GM12872 (cell line): ENCODE measurements around the gene ROCK2.

ENCODE experiments used
- TF ChIP-seq, protein P1 (sequence below): IDR thresholded peaks from 3 replicates; pipeline ENCODE4 v1.5.1; 2011; ENCODE audit warnings: low read depth, mild to moderate bottlenecking, low read length, moderate library complexity; ENCODE audit not compliant: insufficient read depth

ROCK2 gene

DNA sequence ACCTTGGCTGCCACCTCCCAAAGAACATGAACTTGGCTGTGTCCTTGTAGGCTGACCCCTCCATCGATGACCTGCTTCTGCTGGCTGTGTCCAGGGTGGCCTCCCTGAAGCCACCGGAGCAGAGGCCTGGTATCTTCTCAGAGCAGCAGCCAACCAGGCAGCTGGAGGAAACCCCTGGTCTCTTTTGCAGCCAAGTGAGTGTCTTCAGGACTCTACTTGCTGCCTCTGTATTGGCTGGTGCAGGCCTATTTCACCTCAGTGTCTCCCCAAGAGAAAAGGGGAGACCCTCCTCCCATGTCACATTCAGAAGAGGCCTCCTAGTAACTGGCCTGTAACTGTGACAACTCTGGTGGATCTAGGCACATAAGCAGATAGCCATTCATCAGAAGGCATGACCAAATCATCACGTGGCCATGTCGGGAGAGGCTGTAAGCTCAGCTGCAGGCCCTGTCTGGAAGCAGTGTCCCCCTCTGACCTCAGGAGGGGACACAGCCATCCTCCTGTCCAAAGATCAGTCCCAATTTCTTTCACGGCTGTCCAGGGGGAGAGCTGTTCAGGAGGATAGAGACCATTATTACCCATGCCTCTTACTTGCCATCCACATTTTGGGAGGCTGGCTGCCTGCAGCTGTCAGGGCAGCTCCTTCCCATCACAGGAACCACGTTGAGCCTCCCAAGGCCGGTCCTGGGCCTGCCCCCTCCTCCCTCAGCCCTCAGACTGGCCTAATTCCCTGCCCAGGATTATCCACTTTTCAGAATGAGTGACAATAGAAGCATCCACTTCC lies 20.9 kb upstream of the ROCK2 start:
- TF ChIP-seq, protein P1, sequence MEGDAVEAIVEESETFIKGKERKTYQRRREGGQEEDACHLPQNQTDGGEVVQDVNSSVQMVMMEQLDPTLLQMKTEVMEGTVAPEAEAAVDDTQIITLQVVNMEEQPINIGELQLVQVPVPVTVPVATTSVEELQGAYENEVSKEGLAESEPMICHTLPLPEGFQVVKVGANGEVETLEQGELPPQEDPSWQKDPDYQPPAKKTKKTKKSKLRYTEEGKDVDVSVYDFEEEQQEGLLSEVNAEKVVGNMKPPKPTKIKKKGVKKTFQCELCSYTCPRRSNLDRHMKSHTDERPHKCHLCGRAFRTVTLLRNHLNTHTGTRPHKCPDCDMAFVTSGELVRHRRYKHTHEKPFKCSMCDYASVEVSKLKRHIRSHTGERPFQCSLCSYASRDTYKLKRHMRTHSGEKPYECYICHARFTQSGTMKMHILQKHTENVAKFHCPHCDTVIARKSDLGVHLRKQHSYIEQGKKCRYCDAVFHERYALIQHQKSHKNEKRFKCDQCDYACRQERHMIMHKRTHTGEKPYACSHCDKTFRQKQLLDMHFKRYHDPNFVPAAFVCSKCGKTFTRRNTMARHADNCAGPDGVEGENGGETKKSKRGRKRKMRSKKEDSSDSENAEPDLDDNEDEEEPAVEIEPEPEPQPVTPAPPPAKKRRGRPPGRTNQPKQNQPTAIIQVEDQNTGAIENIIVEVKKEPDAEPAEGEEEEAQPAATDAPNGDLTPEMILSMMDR = no peak

DNA sequence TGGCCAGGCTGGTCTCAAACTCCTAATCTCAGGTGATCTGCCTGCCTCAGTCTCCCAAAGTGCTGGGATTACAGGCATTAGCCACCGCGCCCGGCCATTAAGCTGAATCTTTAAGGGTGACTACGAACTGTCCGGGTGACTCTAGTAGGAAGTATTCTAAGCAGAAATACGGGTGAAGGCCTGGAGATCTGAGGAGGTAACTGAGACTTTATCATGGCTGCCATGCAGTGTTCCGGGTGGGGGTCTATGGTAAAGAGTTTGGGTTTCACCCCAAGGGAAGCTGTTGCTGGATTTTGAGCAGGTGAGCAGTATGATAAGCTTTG lies 20.1 kb upstream of the ROCK2 start:
- TF ChIP-seq, protein P1 = no peak

DNA sequence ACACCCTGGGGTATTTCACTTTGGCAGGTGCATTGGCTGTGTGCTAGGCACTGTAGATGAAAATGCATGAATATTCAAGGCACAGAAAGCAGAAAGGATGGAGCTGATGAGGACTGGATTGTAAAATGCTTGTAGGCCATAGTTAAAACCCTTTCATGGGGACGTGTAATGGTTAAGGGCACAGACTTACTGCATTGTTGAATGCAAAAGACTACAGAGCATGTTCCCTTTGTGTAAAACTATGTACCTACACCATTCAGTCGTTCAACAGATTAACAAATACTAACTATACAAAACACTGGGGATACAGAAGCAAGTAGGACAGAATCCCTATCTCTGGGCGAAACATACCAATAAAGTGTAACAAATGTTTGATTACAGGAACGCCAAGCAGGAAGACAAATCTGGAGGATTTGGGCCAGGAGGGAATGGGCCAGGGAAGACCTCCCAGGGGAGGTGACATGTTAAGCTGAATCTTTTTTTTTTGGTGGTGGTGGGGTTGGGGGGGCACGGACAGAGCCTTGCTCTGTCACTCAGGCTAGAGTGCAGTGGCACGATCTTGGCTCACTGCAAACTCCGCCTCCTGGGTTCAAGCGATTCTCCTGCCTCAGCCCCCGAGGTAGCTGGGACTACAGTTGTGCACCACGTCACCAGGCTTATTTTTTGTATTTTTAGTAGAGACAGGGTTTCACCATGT lies 19.6 kb upstream of the ROCK2 start:
- TF ChIP-seq, protein P1 = no peak

DNA sequence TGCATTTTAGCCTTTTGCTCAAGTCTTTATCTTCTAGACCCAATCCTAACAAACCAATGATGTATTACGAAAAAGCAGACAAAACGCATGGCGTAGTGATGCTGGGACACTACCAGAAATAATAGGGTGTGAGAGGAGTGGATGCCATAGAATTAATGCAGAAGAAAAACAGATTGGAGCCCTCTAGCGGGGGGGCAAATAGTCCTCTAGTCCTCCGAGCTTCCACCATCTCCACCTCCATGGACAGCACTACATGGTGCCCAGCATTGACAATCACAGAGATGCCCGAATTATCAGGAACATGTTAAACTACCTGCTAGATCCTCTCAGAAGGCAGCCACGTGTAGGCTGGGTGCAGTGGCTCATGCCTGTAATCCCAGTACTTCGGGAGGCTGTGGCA lies 15.4 kb upstream of the ROCK2 start:
- TF ChIP-seq, protein P1 = no peak

DNA sequence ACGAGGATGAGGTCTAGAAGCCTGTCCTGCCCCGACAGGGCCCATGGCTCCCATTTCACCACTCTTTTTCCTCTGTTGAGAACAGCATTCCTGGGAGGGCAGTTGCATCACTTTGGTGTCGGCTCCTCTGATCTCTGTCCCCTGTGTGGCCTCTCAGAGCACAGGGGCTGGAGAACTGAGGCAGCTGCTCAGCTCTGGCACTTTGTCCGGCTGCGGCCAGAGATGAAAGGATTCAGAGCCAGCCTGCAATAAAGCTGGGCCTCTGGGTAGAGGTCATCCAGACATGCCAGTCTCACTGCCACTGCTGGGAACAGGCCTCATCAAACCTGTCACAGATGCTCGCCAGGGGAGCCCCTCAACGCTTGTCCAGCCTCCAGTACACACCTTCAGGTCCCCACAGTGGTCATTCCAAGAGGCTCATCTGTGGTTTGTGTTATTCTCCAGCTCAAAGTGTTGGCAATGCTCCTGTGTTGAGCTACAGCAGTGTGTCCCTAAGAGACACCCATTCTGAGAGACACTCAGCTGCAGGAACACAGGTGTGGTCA lies 13.1 kb upstream of the ROCK2 start:
- TF ChIP-seq, protein P1 = no peak

DNA sequence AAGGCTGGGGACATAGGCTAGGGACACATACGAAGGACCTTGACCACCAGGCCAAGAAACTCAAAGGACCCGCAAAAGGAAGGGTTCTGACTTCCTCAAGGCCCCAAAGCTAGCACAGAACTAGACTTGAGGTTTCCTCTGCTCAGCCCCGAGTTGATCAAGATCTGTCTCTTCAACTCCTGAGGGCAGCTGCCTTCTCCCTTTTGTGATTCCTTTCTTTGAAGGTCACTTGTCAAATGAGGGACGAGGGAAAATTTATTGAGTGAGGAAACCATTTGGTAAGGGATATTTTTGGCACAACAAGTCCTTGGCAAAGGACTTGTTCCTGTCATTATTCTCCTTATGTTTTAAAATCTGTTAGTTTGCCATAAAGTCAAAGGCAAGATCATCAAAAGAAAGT lies 12.3 kb upstream of the ROCK2 start:
- TF ChIP-seq, protein P1 = no peak

DNA sequence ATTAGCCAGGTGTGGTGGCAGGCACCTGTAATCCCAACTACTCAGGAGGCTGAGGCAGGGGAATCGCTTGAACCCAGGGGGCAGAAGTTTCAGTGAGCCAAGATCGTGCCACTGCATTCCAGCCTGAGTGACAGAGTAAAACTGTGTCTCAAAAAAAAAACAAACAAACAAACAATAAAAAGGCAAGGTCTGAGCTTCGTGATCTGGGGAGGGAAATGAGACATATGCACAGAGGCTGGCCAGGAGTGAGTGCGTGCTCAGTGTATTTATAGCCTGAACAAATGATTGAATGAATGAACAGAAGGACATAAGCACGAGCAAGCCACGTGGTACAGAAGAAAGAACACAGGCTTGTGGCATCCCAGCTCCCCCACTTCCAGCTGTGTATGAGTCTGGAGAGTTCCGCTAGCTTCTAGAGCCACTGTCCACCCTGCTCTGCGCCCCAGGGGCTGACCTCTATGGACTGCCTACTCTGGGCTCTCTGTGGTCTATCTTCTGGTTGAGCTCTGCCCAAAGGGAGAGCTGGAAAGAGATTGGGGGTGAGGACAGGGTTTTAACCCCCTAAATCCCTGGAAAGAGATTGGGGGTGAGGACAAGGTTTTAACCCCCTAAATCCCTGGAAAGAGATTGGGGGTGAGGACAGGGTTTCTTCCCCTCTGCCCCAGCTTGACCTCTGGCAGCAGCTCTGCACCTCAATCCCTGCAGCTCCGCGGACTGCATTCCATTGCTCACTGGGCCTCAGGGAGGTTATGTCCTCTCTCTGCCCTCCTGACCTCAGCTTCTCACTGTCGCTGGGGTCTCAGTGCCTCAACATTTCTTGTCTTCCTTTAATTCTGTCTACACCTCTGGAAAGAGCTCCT lies 11.0 kb upstream of the ROCK2 start:
- TF ChIP-seq, protein P1 = no peak
